Medulla oblongata (tissue), 1 donor: ENCODE data around the gene HPSE2.

Source experiments
- DNase-seq: peaks from one replicate; pipeline ENCODE4 v3.0.0-alpha.2; 2015; ENCODE audit errors: extremely low spot score

The HPSE2 gene

DNA sequence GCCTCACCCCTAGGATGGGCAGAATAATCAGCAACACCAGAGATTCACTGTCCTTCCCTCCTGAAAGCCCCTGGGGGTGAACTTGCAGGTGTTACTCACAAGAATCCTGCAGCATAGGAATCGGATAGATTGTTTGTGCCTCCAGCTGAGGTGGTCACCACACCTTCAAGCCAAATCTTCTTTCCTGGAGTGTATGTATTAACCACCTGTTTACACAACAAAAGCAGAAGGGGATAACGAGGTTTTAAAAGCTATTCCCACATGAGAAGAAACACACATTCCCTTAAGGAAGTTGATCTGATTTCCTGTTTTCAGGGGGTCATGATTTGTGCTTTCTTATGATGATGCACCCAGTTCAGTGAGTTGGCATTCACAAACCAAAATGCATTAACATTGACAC lies 615.1 kb downstream of the HPSE2 start:
- no peak for DNase-seq

DNA sequence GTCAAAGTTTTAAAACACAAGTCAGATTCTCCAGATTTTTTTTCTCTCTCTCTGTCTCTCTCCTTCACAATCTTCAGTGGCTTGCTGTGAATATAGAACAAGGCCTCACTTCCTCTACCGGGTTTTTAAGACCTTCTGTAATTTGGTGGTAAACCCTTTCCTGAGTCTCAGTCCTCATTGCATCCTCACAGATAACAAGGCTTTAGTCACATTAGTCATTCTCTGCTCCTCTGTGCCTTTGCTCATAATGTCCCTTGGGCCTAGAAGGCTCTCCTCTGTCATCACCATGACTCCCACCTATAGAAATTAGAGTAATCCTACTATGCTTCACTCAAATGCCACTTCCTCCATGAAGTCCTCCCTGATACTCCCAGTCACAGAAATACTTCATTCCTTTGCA lies 616.2 kb downstream of the HPSE2 start:
- no peak for DNase-seq

DNA sequence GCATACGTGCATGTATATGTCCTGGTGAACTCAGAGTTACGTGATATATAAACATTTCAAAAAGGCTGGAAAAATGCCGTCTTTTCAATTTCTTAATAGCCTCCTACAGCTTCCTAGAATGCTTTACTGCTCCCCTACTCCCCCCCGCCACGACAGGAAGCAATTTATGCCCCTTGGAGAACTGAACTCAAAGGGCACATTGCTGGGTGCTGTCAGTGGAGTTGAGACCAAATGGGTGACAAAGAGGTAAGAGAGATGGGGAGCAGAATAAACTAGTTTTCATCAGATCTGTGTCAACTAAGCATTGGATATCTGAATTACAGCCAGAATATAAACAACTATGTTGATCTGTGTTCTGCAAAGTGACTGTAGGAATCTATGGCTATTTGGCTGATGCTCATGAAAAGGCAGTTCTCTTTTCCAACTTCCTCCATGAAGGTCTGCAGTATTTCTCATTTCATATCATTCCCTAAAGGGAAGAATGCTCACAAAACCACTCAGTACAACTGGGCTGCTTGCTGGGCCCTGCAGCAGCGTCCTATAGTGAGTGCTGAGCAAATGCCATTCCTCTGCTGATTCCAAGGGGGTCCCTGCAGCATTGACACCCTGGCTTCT lies 617.6 kb downstream of the HPSE2 start:
- no peak for DNase-seq

DNA sequence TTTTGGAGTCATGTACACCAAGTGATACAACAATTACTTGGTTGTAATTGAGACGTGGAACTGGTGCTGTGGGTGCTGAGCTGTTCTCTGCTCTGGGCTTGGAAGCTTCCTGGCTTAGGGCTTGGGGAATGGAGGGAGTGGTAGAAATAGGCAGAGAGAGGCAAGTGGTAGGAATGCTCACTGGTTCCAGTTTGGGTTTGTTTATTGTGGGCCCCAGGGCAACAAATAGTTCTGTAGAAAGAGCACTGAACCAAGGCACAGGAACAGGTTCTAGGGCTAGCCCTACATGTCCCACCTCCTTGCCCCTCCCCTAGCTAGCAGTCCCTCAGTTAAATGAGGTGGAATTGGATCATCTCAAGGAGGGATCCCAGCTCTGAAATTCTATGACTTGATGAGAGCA lies 622.2 kb downstream of the HPSE2 start:
- DNase-seq = no peak

DNA sequence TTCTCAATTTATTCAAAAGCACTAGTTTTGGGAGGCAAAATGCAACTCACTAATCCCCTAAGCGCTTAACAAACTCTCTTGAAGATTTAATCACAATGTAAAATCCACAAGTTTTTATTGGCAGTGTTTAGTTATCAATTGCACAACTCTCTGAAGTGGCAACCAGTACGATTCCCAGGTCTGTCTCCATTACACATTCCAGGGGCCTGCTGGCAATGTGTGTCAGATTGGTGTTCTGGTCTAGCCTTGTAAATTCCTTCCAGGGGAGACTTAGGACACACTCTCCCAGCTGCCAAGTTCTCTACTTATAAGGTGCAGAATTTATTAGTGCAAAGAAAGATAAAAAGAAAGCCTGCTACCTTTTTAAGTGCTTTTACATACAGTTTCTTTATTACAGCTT lies 624.2 kb downstream of the HPSE2 start:
- no peak for DNase-seq

DNA sequence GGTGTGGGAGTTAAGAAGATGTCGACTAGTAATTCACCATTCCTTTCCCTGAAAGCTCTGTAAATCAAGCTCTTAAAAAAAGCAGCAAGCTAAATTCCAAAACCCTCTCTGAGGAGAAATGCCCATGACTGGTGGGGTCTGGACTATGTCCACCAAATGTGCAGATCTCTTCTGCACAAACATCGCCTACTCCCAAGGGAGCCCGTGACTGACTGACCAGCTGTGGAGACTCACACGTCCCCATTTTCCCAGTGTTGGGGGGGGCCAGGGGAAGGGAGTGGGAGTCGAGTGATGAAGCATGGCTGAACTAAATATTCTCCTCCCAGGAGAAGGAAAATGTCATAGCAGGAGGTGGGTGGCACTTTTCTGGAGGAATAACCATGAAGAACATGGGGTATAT lies 624.8 kb downstream of the HPSE2 start:
- no peak for DNase-seq

DNA sequence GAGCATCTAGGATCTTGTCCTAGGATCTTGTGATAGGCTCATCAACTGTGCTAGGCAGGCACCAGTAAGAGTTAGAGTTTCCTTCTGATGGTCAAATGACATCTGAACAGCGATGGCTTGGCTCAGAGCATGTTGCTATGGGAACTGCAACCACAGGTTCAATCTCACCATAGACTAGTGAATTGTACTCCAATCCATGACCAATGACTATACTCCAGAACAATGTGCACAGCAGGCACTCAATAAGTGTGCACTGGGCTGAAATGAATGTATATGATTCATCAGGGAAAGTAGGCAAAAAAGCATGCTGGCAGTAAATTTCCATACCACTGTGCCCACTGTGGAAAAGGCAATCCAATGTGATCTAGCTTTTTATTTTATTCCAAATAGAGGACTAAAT lies 625.4 kb downstream of the HPSE2 start:
- no peak for DNase-seq

DNA sequence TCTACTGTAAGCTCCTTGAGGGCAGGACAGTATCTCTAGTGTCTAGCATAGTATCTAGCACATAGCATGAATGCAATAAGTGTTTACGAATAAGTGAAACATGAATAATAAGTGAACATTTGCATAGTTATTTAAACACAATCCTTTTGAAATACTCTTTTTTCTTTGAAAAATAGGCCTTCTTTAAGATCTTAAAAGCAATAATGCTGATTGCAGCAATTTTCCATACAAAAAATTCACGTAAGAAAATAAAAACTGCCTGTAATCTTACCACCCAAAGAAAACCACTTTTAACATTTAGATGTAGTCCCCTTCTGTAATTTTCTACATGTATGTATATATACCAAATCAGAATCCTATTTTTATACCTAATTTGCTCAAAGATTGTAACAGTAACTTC lies 626.4 kb downstream of the HPSE2 start:
- no peak for DNase-seq

DNA sequence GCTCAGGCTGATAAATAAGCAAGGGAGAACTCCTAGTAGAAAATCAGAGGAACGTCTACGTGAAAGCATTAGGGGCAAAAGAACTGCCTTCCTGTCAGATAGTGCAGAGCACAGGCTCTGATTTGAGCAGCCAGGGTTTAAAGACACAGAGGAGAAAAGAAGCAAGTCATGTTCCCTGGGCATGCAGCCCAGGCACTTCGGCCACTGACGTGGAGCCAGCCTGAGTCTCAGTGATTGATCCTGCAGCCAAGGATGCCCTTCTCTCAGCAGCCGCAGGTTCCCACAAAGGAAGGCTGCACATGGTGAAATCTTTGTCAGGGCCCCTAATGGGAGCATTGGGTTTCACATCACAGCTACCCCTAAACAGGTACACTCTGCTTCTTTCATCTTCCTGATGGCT lies 627.2 kb downstream of the HPSE2 start:
- DNase-seq = peak; percentile 67

DNA sequence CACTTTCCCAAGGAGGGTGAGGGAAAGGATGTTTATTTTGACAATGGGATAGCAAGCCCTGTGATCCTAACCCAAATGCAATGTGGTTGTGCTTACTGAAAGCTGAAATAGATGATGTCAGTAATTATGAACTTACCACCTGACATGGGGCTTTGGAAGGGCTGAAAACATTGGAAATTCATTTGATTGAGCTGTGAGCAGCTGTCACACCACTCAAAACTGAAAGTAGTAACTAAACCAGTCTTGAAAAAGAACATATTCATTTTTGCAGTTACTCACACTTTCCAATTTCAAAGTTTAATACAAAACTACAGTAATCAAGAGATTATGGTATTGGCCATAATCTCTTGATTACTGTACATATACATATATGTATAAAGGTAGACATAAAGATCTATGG lies 633.4 kb downstream of the HPSE2 start:
- DNase-seq = no peak

DNA sequence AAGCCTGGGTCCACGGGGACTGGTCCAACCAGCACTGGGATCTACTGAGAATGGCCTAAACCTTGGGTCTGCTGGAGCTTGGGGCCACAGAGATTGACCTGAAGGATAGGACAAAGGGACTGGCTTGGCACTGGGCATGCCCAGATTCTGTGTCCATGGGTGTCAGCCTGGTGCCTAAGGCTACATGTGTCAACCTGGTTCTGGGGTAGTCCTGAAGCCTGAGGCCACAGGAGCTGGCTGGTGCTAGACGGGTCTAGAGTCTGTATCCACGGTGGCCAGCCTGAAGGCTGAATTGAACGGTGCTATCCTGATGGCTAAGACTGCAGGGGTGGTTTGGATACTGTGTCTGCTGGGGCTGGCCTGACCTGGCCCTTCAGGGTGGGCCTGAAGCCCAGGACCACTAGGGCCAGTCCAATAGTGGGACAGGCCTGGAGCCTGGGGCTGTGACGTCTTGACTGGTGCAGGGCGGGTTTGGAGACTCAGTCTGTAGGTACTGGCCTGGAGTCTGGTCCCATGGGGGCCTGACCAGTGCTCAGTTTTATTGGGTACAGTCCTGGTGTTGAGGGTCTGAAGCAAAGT lies 636.5 kb downstream of the HPSE2 start:
- DNase-seq = no peak

DNA sequence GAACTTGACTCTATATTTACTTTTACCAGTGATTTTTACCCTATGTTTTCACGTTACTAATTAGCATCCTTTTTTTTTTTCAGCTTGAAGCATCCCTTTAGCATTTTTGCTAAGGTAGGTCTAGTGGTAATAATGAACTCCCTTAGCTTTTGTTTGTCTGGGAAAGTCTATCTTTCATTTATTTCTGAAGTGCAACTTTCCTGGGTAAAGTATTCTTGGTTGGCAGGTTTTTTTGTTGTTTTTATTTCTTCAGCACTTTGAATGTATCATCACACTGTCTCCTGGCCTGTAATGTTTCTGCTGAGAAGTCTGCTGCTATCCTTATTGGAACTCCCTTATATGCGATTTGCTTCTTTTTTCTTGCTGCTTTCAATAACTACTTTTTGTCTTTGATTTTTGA lies 639.2 kb downstream of the HPSE2 start:
- DNase-seq = no peak

DNA sequence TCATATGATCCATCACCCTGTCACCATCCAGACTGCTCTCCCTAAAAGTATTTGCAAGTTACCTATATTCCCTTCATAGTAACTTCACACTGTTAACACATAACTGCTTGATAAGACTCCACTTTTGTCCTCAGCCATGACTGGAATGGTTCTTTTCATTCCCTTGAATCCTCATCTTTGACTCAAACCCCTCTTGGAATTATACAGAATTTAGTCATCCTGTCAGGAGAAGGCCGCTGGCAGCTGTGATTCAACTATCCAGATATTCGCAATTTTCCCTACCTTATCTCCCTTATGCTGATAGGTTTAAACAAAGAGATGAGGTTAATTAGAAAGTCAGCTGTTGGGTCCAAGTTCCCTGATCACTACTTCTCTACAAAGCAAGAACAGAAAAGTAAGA lies 646.0 kb downstream of the HPSE2 start:
- no peak for DNase-seq

DNA sequence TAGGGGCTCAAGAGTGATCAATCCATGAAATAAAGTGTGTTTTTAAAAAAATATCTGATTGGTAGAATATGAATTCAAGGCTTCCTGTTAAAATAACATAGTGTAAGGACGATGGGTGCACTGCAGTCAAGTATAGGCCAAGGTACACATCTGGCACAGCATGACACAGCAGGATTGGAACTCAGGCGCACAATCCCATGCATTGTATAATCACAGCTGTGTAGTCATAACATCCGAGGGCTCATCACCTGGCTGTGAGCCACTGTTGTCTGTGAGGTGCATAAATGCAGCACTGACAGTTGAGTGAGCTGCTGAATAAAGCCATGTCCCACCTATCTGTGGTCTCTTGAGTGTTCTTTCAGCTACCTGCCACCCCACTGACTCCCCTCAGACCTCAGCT lies 646.6 kb downstream of the HPSE2 start:
- no peak for DNase-seq

DNA sequence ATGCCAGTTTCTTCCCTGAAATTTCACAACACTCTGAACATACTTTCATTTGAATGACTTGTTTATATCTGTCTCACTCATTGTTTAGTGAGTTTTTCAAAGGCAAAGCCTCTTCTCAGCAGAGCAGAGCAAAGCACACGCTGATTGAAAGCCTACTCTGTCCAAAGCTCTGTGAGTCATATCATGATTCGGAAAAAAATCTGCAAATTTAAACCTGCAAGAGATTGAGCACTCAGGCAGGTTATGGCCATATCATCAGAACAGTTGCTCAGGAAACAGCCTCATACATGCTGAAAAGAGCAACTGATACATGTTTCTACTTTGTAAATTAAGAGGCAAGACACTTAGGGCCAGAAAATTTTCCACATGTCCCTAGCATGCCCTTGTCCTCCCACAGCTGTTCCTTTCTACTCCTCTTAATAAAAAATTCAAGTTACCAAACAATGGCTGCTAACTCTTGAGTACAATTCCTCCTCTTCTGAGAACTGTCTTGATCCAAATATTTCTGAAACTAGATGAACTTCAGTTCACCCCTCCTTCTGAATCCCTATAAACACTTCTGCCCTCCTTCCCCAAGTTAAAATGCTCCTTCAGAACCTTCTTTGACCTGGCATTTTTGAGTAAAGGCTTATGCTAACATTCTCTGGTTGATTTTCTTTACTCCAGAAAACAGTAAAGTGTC lies 648.4 kb downstream of the HPSE2 start:
- DNase-seq = peak; percentile 8

DNA sequence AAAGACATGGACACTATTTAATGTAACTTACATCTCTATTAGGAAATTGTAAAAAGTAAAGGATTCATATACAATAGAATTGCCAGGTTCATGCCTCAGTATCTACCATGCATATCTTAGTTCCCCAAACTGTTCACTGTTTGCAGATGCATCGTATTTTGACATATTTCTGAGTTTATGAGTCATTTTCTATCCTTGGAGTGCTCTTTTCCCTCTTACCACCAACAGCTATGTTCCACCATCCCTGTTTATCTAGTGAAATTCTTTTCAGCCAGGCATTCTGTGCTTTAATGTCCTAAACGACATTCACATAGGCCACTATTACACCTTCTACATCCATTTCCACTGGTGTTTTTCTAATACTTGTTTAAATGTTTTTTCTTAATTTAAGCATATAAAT lies 649.6 kb downstream of the HPSE2 start:
- DNase-seq = no peak

DNA sequence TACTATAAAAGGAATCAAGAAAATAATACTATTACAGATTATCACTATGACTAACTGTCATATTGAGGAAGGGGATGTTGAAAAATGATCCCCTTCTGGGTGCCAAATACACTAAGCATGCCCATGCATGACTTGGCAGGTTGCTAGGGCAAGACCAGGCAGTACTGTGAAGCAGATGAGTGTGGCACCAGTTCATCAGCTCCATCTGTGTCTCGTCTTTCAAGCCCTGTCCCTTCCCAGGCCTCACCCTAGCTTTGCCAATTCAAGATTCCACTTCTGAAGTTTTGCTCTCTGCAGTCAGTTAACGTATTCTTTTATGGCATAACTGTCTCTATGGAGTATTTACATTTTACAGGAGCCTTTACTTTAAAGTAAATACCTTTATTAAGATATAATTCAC lies 653.3 kb downstream of the HPSE2 start:
- DNase-seq = no peak

DNA sequence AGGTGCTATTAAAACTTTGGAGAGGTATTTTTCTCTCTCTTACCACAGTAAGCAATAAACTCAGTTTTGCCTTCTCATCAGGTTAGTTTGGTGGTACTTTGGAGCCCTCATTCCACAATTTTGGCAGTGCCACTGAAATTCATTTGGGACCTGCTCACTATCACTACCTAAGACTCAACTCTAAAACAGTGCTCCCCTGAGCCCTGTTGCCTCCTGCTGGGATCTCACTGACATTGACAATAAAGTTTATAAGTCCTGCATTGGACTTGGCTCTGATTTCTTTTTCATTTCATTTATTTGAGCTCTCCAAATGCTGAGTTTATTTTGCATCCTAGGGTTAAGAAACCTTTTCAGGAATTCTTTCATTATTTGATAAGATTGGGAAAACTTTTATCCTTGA lies 658.1 kb downstream of the HPSE2 start:
- DNase-seq = no peak

DNA sequence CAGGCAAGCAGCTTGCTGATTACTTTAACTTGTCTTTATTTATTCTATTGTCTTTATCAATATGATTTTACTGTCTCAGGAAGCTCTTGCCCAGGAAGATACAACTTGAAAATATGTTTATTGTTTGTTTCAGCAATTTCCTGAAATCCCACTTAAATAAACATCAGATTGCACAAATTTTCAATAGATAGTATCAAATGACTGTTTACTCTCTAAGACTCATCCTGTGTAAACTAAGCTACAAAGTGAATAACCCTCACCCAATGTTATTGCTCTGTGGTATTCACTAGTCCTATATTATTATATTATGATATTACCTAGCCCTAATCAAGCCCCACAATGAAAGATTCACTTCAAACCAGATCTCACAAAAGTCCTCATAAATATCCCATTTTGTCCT lies 658.5 kb downstream of the HPSE2 start:
- no peak for DNase-seq

DNA sequence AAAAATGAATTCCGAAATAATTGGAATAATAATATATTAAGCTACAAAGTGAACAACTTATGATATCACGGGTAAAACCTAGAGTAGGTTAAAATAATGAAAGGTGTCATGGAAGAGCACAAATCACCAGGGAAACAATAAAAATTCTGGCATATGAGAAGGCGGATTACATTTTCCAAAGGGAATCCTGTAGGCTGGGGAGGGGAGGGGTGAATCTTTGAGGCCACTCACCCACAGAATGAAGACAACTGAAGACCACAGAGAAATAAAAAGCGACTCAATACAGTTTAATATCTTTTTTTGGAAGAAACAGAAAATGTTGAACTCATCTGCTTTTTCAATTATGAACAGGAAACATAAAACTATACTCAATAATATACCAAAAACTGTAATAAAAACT lies 659.6 kb downstream of the HPSE2 start:
- DNase-seq = no peak

DNA sequence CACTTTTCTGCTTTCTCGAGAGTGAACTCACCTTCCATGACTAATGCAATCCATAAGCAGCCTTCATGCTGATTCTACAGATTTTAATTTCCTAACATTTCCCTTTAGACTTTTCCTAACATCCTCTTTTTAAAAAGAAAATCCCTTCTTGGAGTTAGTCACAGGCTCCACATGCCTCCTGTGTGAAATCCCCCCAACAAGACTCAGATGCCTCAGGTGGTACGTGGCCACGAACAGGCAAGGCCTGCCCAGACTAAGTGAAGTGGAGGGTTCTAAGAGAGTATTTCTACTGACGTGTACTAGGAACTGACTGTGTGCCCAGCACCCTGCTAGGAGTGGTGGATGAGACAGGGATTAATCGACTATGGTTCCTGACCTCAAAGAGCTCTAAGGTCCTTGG lies 663.1 kb downstream of the HPSE2 start:
- no peak for DNase-seq

DNA sequence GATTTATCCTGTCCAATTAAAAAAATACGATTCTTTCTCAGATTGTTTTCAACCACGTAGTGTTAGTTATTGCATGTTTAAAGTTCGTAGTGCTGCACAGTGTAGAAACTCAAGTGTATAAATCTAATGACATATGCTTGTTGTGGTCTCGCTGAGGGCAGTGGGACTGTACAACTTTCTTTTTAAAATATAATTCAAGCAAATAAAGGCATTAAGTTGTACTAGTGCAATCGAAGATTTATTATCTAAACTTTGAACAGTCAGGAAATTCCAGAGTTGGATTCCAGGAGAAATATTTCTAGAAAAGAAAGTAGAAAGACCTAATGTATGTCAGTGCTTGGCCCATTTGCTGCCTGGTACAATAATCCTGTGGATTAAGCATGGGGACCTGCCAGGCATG lies 664.8 kb downstream of the HPSE2 start:
- DNase-seq = no peak

DNA sequence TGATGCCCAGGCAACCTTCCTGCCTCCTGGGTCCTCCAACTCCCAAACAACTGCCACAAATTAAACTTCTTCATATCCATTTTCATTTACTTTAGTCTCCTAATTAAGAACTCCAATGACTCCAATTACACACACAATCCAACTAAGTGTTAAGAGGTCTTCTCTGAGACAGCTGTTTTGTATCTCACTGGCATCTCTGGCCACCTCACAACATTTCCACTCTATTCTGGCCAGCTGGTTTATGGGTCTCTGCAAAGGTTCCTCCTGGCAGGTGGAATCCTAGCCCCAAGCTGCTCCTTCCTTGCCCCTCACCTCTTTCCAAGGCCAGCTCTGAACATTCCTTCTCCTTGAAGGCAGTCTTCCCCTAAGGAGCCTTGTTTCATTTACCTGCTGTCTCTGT lies 665.8 kb downstream of the HPSE2 start:
- DNase-seq = no peak

DNA sequence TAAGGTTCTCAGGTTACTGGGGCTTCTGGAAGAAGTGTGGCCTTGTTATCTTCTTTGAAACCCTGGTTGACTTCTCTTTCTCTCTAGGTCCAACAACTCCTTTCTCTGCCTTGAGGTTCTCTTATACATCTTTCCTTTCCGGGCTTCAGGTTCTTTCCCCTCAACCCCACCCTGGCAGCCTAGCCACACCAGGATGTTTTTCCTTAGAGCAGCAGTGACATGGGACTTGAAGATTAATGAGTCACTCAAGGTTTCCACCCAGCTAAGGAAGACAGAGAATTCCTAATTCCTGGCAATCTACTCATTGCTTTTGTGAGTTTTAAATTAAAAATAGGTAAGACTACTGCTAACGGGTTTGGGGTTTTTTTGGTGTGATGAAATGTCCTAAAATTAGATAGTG lies 667.1 kb downstream of the HPSE2 start:
- no peak for DNase-seq
